DND-41 (cell line): ENCODE results near the gene ZNF565.

Source experiments
- ATAC-seq: fragments of 200-7000 bp; cut with Tn5 transposase; 3 replicates; pipeline ENCODE4 v1.9.1; 2021; ENCODE audit warnings: low read depth; ENCODE audit not compliant: insufficient read depth
- DNase-seq: peaks from one replicate; pipeline ENCODE4 v3.0.0-alpha.2; 2020
- H2AFZ ChIP-seq: 2 replicates; pipeline ENCODE4 v1.6.0; 2012; ENCODE audit warnings: low read depth, low read length
- H3K27ac ChIP-seq: 2 replicates; pipeline ENCODE4 v1.5.1; 2012; ENCODE audit warnings: low read length, inconsistent platforms
- H3K27me3 ChIP-seq: fragments of 200-600 bp; sonication (generic); 2 replicates; pipeline ENCODE4 v1.6.0; 2012; ENCODE audit warnings: low read length, mild to moderate bottlenecking, inconsistent platforms; ENCODE audit not compliant: insufficient read depth, poor library complexity
- H3K36me3 ChIP-seq: 2 replicates; pipeline ENCODE4 v1.5.1; 2012; ENCODE audit warnings: low read length, inconsistent platforms; ENCODE audit not compliant: insufficient read depth
- H3K4me1 ChIP-seq: 2 replicates; pipeline ENCODE4 v1.5.1; 2012; ENCODE audit warnings: mild to moderate bottlenecking, low read length; ENCODE audit not compliant: insufficient read depth
- H3K4me2 ChIP-seq: 2 replicates; pipeline ENCODE4 v1.6.0; 2012; ENCODE audit warnings: mild to moderate bottlenecking, moderate library complexity, low read length, inconsistent platforms; ENCODE audit not compliant: insufficient read depth
- H3K4me3 ChIP-seq, 2 experiments: fragments of 200-600 bp in 1 of 2; shearing (Covaris generic) in 1 of 2; 2 replicates each; pipeline ENCODE4 v1.5.1; 2012 to 2016; ENCODE audit warnings: inconsistent platforms in 2 of 2, low read length in 2 of 2, mild to moderate bottlenecking in 2 of 2, low read depth in 1 of 2, moderate library complexity in 1 of 2
- H3K79me2 ChIP-seq: 2 replicates; pipeline ENCODE4 v1.6.0; 2012; ENCODE audit warnings: low read length, inconsistent platforms; ENCODE audit not compliant: insufficient read depth
- H3K9ac ChIP-seq: 2 replicates; pipeline ENCODE4 v1.6.0; 2012; ENCODE audit warnings: low read depth, mild to moderate bottlenecking, inconsistent platforms, low read length, moderate library complexity
- H3K9me3 ChIP-seq: 2 replicates; pipeline ENCODE4 v1.5.1; 2012; ENCODE audit warnings: low read length, moderate library complexity, mild to moderate bottlenecking, inconsistent platforms; ENCODE audit not compliant: insufficient read depth, severe bottlenecking
- H4K20me1 ChIP-seq: 2 replicates; pipeline ENCODE4 v1.6.0; 2012; ENCODE audit warnings: low read length; ENCODE audit not compliant: insufficient read depth
- EZH2 ChIP-seq: IDR thresholded peaks from 3 replicates; pipeline ENCODE4 v1.6.1; 2012; ENCODE audit warnings: borderline replicate concordance, low read depth, mild to moderate bottlenecking, moderate library complexity, low read length, inconsistent platforms; ENCODE audit not compliant: severe bottlenecking
- TF ChIP-seq, protein P1 (sequence below): IDR thresholded peaks from 2 replicates; pipeline ENCODE4 v1.5.1; 2012; ENCODE audit warnings: borderline replicate concordance, low read length, moderate library complexity, mild to moderate bottlenecking; ENCODE audit not compliant: poor library complexity, severe bottlenecking; ENCODE audit errors: extremely low read depth

ZNF565 gene

DNA sequence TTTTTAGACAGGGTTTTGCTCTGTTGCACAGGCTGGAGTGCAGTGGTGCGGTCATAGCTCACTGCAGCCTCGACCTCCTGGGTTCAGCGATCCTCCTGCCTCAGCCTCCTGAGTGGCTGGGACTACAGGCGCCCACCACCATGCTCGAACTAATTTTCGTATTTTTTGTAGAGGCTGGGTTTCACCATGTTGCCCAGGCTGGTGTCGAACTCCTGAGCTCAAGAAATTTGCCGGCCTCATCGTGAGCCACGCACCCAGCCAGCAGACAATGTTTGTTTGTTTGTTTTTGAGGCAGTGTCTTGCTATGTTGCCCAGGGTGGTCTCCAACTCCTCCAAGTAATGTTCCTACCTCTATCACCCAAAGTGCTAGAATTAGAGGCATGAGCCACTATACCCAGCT, 61.3 kb downstream of the ZNF565 start:
- DNase-seq = no peak
- no peak for ATAC-seq
- no peak overlapping the region for H3K27ac ChIP-seq
- no peaks in the 10 kb centered on the region for H4K20me1 ChIP-seq
- TF ChIP-seq, protein P1, sequence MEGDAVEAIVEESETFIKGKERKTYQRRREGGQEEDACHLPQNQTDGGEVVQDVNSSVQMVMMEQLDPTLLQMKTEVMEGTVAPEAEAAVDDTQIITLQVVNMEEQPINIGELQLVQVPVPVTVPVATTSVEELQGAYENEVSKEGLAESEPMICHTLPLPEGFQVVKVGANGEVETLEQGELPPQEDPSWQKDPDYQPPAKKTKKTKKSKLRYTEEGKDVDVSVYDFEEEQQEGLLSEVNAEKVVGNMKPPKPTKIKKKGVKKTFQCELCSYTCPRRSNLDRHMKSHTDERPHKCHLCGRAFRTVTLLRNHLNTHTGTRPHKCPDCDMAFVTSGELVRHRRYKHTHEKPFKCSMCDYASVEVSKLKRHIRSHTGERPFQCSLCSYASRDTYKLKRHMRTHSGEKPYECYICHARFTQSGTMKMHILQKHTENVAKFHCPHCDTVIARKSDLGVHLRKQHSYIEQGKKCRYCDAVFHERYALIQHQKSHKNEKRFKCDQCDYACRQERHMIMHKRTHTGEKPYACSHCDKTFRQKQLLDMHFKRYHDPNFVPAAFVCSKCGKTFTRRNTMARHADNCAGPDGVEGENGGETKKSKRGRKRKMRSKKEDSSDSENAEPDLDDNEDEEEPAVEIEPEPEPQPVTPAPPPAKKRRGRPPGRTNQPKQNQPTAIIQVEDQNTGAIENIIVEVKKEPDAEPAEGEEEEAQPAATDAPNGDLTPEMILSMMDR = no peak
- no peak for TF ChIP-seq EZH2
- no peak overlapping the region for H3K9ac ChIP-seq
- no peaks in the 10 kb centered on the region for H3K27me3 ChIP-seq
- H3K4me1 ChIP-seq = no peaks in the 10 kb centered on the region
- H3K4me3 ChIP-seq = no peak overlapping the region
- H3K4me2 ChIP-seq = no peak overlapping the region
- H3K9me3 ChIP-seq = no peaks in the 10 kb centered on the region
- no peak overlapping the region for H2AFZ ChIP-seq
- H3K36me3 ChIP-seq = peaks cover 28% of the 10 kb centered on the region
- H3K79me2 ChIP-seq = no peaks in the 10 kb centered on the region

DNA sequence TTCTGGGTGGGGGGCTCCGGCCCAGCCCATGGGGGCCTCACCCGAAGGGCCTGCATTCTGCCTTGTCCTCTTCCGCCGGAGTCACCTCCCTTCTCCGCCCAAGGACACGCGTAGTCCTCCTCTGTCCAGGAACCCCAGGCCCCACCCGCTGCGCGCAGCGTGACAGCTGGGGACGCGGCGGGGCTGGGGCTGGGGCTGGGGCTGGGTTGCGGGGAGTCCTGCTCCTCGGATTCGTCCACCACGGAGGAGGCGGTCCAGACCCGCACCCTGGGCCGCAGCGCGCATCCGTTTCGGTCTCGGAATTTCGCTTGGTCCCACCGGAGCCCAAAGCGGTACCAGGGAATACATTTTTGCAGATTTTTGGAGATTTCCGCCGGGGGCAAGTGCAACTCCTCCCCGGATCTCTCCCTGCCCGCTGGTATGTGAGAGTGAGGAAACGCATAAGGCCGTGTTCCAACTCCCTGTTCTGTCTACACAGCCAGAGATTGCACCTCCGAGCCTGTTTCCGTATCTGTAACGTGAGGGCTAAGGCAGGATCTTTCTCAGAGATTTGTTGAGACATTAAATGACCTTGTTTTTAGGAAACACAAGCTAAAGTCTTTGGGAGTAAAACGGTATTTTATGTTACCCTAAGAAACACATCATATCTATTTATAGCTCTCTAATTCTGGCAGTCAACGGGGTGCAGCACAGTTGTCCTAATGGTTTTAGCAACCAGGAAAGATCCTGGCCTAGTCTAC, 61.9 kb downstream of the ZNF565 start, which contains the start of gene COX7A1:
Gene COX7A1 (minus strand): TSS at position 96 of the 740 bp plus-strand sequence. CDS start 40 bp downstream, at position 56.
- H3K36me3 ChIP-seq = peaks cover 34% of the 10 kb centered on the region
- H3K9me3 ChIP-seq = no peaks in the 10 kb centered on the region
- H3K4me3 ChIP-seq = no peak within 1 kb of the TSS
- H2AFZ ChIP-seq = no peak within 1 kb of the TSS
- no peak for DNase-seq
- H3K27me3 ChIP-seq = no peaks in the 10 kb centered on the region
- H3K9ac ChIP-seq = no peak within 1 kb of the TSS
- H3K79me2 ChIP-seq = no peaks in the 10 kb centered on the region
- no peak within 1 kb of the TSS for H3K4me2 ChIP-seq
- ATAC-seq = no peak
- H3K4me1 ChIP-seq = no peaks in the 10 kb centered on the region
- no peak for TF ChIP-seq EZH2
- TF ChIP-seq, protein P1 = no peak
- no peaks in the 10 kb centered on the region for H4K20me1 ChIP-seq
- no peak within 1 kb of the TSS for H3K27ac ChIP-seq

DNA sequence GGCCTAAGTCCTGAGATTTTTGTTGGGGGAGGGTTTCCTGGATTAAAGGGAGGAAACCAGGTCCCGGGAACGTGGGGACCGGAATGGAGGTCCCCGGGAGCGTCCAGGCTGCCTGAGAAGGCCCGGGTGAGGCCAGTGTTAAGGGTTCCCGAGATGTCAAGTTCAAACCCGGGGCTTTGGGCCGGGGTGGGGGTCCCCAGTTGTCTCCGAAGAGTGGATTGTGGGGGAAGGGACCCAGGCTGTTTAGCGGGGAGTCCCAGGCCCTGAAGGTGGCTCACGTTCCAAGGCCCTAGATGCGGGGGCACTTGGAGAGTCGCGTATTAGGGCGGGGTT, 62.5 kb downstream of the ZNF565 start:
- ATAC-seq (no peak), DNase-seq (no peak)
- H3K9me3 ChIP-seq = no peaks in the 10 kb centered on the region
- H3K4me2 ChIP-seq = no peak overlapping the region
- H3K27me3 ChIP-seq = no peaks in the 10 kb centered on the region
- no peaks in the 10 kb centered on the region for H4K20me1 ChIP-seq
- peaks cover 38% of the 10 kb centered on the region for H3K36me3 ChIP-seq
- no peak overlapping the region for H2AFZ ChIP-seq
- no peak overlapping the region for H3K9ac ChIP-seq
- H3K27ac ChIP-seq = no peak overlapping the region
- H3K4me1 ChIP-seq = no peaks in the 10 kb centered on the region
- H3K4me3 ChIP-seq = no peak overlapping the region
- H3K79me2 ChIP-seq = no peaks in the 10 kb centered on the region
- no peak for TF ChIP-seq EZH2
- TF ChIP-seq, protein P1 = no peak
